Sigmoid colon (tissue), 4 donors: Measurements from ENCODE around the gene USH1C.

Experiments used
- CTCF ChIP-seq, 4 experiments: fragments of 450-650 bp in 3 of 4; fragments of 200-600 bp in 1 of 4; IDR thresholded peaks; one replicate each; pipeline ENCODE4 v1.5.1; 2016 to 2019; ENCODE audit warnings: antibody characterized with exemption in 4 of 4, mild to moderate bottlenecking in 3 of 4, moderate library complexity in 2 of 4
- EP300 ChIP-seq, 4 donors: sonication (generic); formaldehyde crosslinking; IDR thresholded peaks; one replicate each; pipeline ENCODE4 v1.6.1; 2017; ENCODE audit warnings: antibody characterized with exemption in 4 of 4
- POLR2A ChIP-seq, 2 donors: fragments of 450-650 bp; IDR thresholded peaks; one replicate each; pipeline ENCODE4 v1.6.1; 2016; ENCODE audit warnings: antibody characterized with exemption in 2 of 2, mild to moderate bottlenecking in 2 of 2, moderate library complexity in 2 of 2

- no peak for TF ChIP-seq POLR2A (IDR thresholded peaks at IDR 0.05)
- TF ChIP-seq CTCF (IDR thresholded peaks at IDR 0.05) = no peak
- TF ChIP-seq EP300 (IDR thresholded peaks at IDR 0.05) = no peak
Observed at GRCh38 chr11:17542249-17542648, 2.0 kb downstream of the USH1C start.
